Breast epithelium (tissue), 4 donors: Measurements from ENCODE around the gene GARIN5A. TPM values are rescaled to one million over a fixed set of nuclear protein-coding genes. Genes with fewer than 3 reads are reported as not detected.

Experiments used
- DNase-seq, 2 donors: peaks; one replicate each; pipeline ENCODE4 v3.0.0-alpha.2; 2019; ENCODE audit warnings: low spot score in 2 of 2
- H3K27ac ChIP-seq, 2 donors: fragments of 200-600 bp; sonication (generic) in 1 of 2; one replicate each; pipeline ENCODE4 v1.5.1; 2016 to 2019; ENCODE audit warnings: mild to moderate bottlenecking in 1 of 2
- H3K27me3 ChIP-seq, 2 donors: fragments of 200-600 bp; sonication (generic) in 1 of 2; one replicate each; pipeline versions ENCODE4 v1.5.1 to v1.6.0; 2017 to 2019; ENCODE audit warnings: control low read depth in 1 of 2, mild to moderate bottlenecking in 1 of 2
- H3K36me3 ChIP-seq: fragments of 200-600 bp; one replicate; pipeline ENCODE4 v1.5.1; 2019
- H3K4me1 ChIP-seq, 2 donors: fragments of 200-600 bp; sonication (generic); one replicate each; pipeline ENCODE4 v1.5.1; 2016 to 2019; ENCODE audit warnings: control low read depth in 1 of 2
- H3K4me3 ChIP-seq, 3 donors: fragments of 200-600 bp; sonication (generic); 1 replicate in 2 of 3; 2 replicates in 1 of 3; pipeline ENCODE4 v1.5.1; 2016 to 2019; ENCODE audit warnings: mild to moderate bottlenecking in 3 of 3, moderate library complexity in 2 of 3
- H3K9me3 ChIP-seq, 2 donors: fragments of 200-600 bp; sonication (generic) in 1 of 2; one replicate each; pipeline ENCODE4 v1.5.1; 2016 to 2019; ENCODE audit warnings: control low read depth in 1 of 2
- POLR2A ChIP-seq: fragments of 450-650 bp; IDR thresholded peaks from one replicate; pipeline ENCODE4 v1.6.1; 2016; ENCODE audit warnings: antibody characterized with exemption, mild to moderate bottlenecking, moderate library complexity
- POLR2AphosphoS5 ChIP-seq, 3 donors: sonication (generic); formaldehyde crosslinking; IDR thresholded peaks; one replicate each; pipeline ENCODE4 v1.6.1; 2017; ENCODE audit warnings: antibody characterized with exemption in 3 of 3
- intact Hi-C: fragments of 100-400 bp; cut with DNase I; formaldehyde crosslinking; loops from one replicate; pipeline ENCODE4 v1.15.1; 2023; ENCODE audit warnings: low total_unique reads
- total RNA-seq, 3 donors: library from RNA; depleted of rRNA; stranded (reverse); fragments of >200 nt; gene quantifications; one replicate each; pipeline ENCODE4 v1.1.0, GENCODE V29; 2016
- TF ChIP-seq, protein P1 (sequence below), 3 donors: fragments of 450-650 bp; IDR thresholded peaks; one replicate each; pipeline ENCODE4 v1.5.1; 2016 to 2017; ENCODE audit warnings: antibody characterized with exemption in 3 of 3, mild to moderate bottlenecking in 3 of 3, moderate library complexity in 3 of 3

The GARIN5A gene
- total RNA-seq, 3 donors from 2014 or later: 0.98 to 1.3 (median 1.1) TPM

DNA sequence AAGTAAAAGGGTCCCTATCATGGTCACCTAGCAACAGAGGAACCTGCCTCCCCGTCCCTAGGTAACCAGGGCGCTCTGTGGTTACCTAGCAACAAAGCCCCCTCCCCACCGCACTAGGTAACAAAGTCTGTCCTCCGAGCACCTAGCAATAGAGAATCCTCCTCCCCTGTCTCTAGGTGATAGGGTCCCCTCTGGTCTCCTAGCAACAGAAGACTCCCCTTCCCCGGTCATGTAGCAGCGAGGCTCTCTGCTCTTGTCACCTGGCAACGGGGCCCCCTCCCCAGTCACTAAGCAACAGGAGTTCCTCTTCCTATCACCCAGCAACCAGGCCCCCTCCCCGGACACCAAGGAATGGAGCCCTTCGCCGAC lies 34.0 kb upstream of the GARIN5A start:
- TF ChIP-seq, protein P1, sequence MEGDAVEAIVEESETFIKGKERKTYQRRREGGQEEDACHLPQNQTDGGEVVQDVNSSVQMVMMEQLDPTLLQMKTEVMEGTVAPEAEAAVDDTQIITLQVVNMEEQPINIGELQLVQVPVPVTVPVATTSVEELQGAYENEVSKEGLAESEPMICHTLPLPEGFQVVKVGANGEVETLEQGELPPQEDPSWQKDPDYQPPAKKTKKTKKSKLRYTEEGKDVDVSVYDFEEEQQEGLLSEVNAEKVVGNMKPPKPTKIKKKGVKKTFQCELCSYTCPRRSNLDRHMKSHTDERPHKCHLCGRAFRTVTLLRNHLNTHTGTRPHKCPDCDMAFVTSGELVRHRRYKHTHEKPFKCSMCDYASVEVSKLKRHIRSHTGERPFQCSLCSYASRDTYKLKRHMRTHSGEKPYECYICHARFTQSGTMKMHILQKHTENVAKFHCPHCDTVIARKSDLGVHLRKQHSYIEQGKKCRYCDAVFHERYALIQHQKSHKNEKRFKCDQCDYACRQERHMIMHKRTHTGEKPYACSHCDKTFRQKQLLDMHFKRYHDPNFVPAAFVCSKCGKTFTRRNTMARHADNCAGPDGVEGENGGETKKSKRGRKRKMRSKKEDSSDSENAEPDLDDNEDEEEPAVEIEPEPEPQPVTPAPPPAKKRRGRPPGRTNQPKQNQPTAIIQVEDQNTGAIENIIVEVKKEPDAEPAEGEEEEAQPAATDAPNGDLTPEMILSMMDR (IDR thresholded peaks at IDR 0.05): no peak
- TF ChIP-seq POLR2AphosphoS5 (IDR thresholded peaks at IDR 0.05) (no peak), POLR2A (no peak)
- intact Hi-C loops: no loop called here
- no peaks in the 10 kb centered on the region for H3K9me3 ChIP-seq

DNA sequence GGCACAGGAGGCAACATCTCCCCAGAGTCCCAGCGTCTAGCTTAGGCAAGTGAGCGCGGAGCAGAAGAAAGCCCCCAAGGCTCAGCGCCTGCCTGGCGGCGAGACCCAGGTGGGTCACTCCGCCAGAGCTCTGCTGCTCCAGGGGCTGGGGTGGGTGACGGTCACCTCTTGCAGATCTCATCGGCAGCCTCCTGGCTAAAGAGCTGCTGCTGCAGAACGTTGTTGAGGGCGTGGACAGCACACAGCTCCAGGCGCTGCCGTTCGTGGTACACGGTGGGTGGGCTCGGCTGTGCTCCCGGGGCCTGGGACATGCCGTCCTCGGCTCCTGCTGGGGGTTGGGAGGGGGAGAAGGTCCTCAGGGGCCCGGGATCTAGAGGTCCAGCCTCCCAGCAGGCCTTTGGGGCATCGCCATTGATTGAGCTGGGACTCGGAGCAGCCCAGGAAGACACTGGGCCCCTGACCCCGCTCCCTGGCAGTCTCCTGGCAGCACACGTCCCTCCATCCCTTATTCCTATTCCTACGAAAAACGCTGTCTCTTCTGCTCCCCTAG lies 33.5 kb upstream of the GARIN5A start:
- no peak for TF ChIP-seq POLR2A
- TF ChIP-seq, protein P1 (IDR thresholded peaks at IDR 0.05): no peak
- TF ChIP-seq POLR2AphosphoS5 (IDR thresholded peaks at IDR 0.05): no peak
- Histone ChIP-seq H3K27me3 (peaks cover 0 to 14% of the 10 kb centered on the region in 2 donors), H3K4me3 (peak overlapping the region; percentile 76 to 92 (median 81)), H3K36me3 (no peaks in the 10 kb centered on the region), H3K9me3 (no peaks in the 10 kb centered on the region), H3K4me1 (peaks cover 7% of the 10 kb centered on the region in 2 donors), H3K27ac (peak overlapping the region; percentile 87 to 89)
- intact Hi-C loops: no loop called here
- no peak for DNase-seq

More for the DNA sequence above, 34.0 kb upstream of the GARIN5A start:
- H3K27ac ChIP-seq: peak overlapping the region; percentile 87 to 89
- H3K27me3 ChIP-seq: peaks cover 0 to 18% of the 10 kb centered on the region in 2 donors
- peaks cover 7% of the 10 kb centered on the region in 2 donors for H3K4me1 ChIP-seq
- DNase-seq: no peak
- H3K4me3 ChIP-seq: peak overlapping the region; percentile 76 to 92 (median 81)
- H3K36me3 ChIP-seq: no peaks in the 10 kb centered on the region

DNA sequence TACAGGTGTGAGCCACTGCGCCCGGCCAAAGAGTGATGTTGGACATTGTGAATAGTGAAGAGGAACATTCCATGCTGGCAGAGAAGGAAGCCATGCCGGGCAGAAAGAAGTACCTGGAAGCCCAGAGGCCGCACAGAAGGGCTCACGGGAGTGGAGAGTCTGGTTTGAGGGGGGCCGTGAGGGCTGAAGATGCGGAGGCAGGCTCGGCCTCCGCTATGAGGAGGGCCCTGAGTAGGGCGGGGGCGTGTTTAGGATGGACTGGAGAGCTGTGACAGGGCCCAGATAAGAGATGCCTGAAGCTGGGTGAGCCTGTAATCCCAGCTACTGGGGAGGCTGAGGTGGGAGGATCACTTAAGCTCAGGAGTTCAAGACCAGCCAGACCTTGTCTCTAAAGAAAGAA lies 32.7 kb upstream of the GARIN5A start:
- H3K27ac ChIP-seq: no peak overlapping the region
- no peak for DNase-seq
- intact Hi-C loops: no loop called here
- no peaks in the 10 kb centered on the region for H3K9me3 ChIP-seq
- H3K4me3 ChIP-seq: no peak overlapping the region
- peaks cover 0 to 6% of the 10 kb centered on the region in 2 donors for H3K27me3 ChIP-seq
- no peaks in the 10 kb centered on the region for H3K36me3 ChIP-seq
- TF ChIP-seq POLR2A (no peak), POLR2AphosphoS5 (IDR thresholded peaks at IDR 0.05) (no peak)
- TF ChIP-seq, protein P1 (IDR thresholded peaks at IDR 0.05): no peak
- H3K4me1 ChIP-seq: peaks cover 7% of the 10 kb centered on the region in 2 donors

DNA sequence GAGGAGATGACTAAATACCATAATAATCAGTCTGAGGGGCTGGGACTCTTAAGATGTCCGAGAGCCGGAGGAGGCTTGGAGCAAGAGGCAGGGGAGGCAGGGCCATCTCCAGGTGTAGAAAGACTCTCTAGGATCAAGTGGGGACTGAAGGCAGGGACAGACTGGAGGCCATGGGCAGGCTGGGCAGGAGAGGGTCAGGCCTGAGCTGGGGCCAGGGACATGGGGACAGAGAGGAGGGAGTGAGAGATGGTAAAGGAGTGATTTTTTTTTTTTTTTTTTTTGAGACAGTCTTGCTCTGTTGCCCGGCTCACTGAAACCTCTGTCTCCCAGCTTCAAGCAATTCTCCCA lies 32.2 kb upstream of the GARIN5A start:
- H3K36me3 ChIP-seq: no peaks in the 10 kb centered on the region
- no peak overlapping the region for H3K4me3 ChIP-seq
- peaks cover 7% of the 10 kb centered on the region in 2 donors for H3K4me1 ChIP-seq
- no peak overlapping the region for H3K27ac ChIP-seq
- no peaks in the 10 kb centered on the region for H3K9me3 ChIP-seq
- DNase-seq: no peak
- intact Hi-C loops: no loop called here
- peaks cover 0 to under 1% of the 10 kb centered on the region in 2 donors for H3K27me3 ChIP-seq
- TF ChIP-seq, protein P1 (IDR thresholded peaks at IDR 0.05): no peak

DNA sequence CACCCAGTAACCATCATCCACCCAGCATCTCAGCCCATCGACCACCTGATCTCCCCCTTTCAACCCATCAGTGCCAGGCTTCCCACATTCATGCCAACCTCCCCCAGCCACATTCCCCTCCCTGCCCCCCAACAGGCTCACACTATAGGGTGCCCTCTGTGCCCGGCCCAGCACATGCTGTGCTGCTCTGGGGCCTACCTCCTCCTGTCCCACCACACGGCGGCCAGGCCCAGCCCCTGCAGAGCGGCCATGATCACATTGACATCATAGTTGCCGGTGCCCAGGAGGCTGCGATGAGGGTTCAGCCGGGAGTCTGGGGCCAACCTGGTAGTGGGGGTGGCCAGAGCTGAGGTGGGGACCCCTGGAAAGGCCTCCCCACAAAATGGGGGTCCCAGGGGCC lies 30.7 kb upstream of the GARIN5A start:
- Histone ChIP-seq H3K4me1 (peaks cover 7% of the 10 kb centered on the region in 2 donors), H3K9me3 (no peaks in the 10 kb centered on the region), H3K4me3 (no peak overlapping the region), H3K27me3 (no peaks in the 10 kb centered on the region), H3K27ac (no peak overlapping the region), H3K36me3 (no peaks in the 10 kb centered on the region)
- no peak for DNase-seq
- TF ChIP-seq, protein P1 (IDR thresholded peaks at IDR 0.05): no peak
- TF ChIP-seq POLR2AphosphoS5 (IDR thresholded peaks at IDR 0.05): no peak
- TF ChIP-seq POLR2A: no peak
- intact Hi-C loops: no loop called here
